Mucosa of gallbladder (tissue), 1 donor: ENCODE data around the gene TMEM19. TPM values are rescaled to one million over a fixed set of nuclear protein-coding genes. Genes with fewer than 3 reads are reported as not detected.

Source experiments
- DNase-seq: peaks from one replicate; pipeline ENCODE4 v3.0.0-alpha.2; 2020; ENCODE audit warnings: low spot score
- total RNA-seq: library from RNA; stranded (reverse); gene quantifications from one replicate; pipeline ENCODE4 v1.2.1, GENCODE V29; 2021
- donor health status: DM: no; HTN: no; CAD: no.

TMEM19 gene
- total RNA-seq, result 46.0 TPM

- DNase-seq, result peak; percentile 91
These were observed at the start of gene TMEM19 for GRCh38 chr12:71685914-71686657. Gene TMEM19 (plus strand): TSS chr12:71686082. CDS start chr12:71686681, 599 bp downstream.

- DNase-seq, result no peak
These were observed 49.2 kb upstream of the TMEM19 start for GRCh38 chr12:71636704-71637115.

- DNase-seq, result no peak
These were observed 47.4 kb upstream of the TMEM19 start for GRCh38 chr12:71638499-71638898.

GRCh38 chr12:71639341-71639760 lies 46.5 kb upstream of the TMEM19 start:
- DNase-seq, result no peak

- DNase-seq, result no peak
These were observed 45.6 kb upstream of the TMEM19 start for GRCh38 chr12:71640316-71640715.

- DNase-seq, result no peak
These were observed 44.5 kb upstream of the TMEM19 start for GRCh38 chr12:71641390-71641789.

- DNase-seq, result no peak
These were observed 43.6 kb upstream of the TMEM19 start for GRCh38 chr12:71642264-71642663.

GRCh38 chr12:71645268-71645667 lies 40.6 kb upstream of the TMEM19 start:
- DNase-seq, result no peak

GRCh38 chr12:71646512-71646911 lies 39.4 kb upstream of the TMEM19 start:
- DNase-seq, result no peak

- no peak for DNase-seq
These were observed 37.3 kb upstream of the TMEM19 start for GRCh38 chr12:71648537-71648936.

GRCh38 chr12:71649401-71649800 lies 36.5 kb upstream of the TMEM19 start:
- no peak for DNase-seq

- DNase-seq, result no peak
These were observed 33.2 kb upstream of the TMEM19 start for GRCh38 chr12:71652656-71653055.

- no peak for DNase-seq
These were observed 32.7 kb upstream of the TMEM19 start for GRCh38 chr12:71653137-71653536.

GRCh38 chr12:71654200-71654599 lies 31.7 kb upstream of the TMEM19 start:
- DNase-seq, result no peak

- DNase-seq, result no peak
These were observed 30.4 kb upstream of the TMEM19 start for GRCh38 chr12:71655495-71655894.

- DNase-seq, result no peak
These were observed 30.0 kb upstream of the TMEM19 start for GRCh38 chr12:71655907-71656306.

GRCh38 chr12:71656740-71657139 lies 29.1 kb upstream of the TMEM19 start:
- no peak for DNase-seq

- DNase-seq, result no peak
These were observed 23.8 kb upstream of the TMEM19 start for GRCh38 chr12:71661977-71662530.

GRCh38 chr12:71662849-71663560 lies 22.9 kb upstream of the TMEM19 start:
- DNase-seq, result peak; percentile 33

- DNase-seq, result peak; percentile 98
These were observed 22.1 kb upstream of the TMEM19 start, which contains the start of the genes THAP2 and ZFC3H1 for GRCh38 chr12:71663561-71664410. Gene THAP2 (plus strand): TSS chr12:71664301. CDS start chr12:71664510, 209 bp downstream. Gene ZFC3H1 (minus strand): TSS chr12:71663848. CDS start chr12:71663610, 238 bp downstream.

- no peak for DNase-seq
These were observed 21.3 kb upstream of the TMEM19 start for GRCh38 chr12:71664411-71665089.
